Liver (tissue), 9 donors: ENCODE results near the gene RAB35. TPM values are rescaled to one million over a fixed set of nuclear protein-coding genes. Genes with fewer than 3 reads are reported as not detected.

Experiments used
- DNase-seq: peaks from one replicate; pipeline ENCODE4 v3.0.0-alpha.2; 2017; ENCODE audit warnings: low spot score
- H3K27ac ChIP-seq, 2 donors: one replicate each; pipeline ENCODE4 v1.7.0; 2013; ENCODE audit warnings: inconsistent platforms in 2 of 2, low read length in 2 of 2, control low read depth in 1 of 2, low read depth in 1 of 2, mild to moderate bottlenecking in 1 of 2
- H3K27me3 ChIP-seq, 4 donors: one replicate each; pipeline versions ENCODE4 v1.6.1 to v1.7.0; 2013; ENCODE audit warnings: low read length in 3 of 4, inconsistent platforms in 1 of 4, mild to moderate bottlenecking in 1 of 4, moderate library complexity in 1 of 4; ENCODE audit not compliant: control insufficient read depth in 4 of 4, insufficient read depth in 4 of 4
- H3K36me3 ChIP-seq, 4 donors: one replicate each; pipeline versions ENCODE4 v1.6.1 to v1.7.0; 2013; ENCODE audit warnings: low read length in 3 of 4, mild to moderate bottlenecking in 3 of 4, low read depth in 1 of 4, moderate library complexity in 1 of 4; ENCODE audit not compliant: control insufficient read depth in 4 of 4, insufficient read depth in 3 of 4
- H3K4me1 ChIP-seq, 4 donors: one replicate each; pipeline versions ENCODE4 v1.6.1 to v1.7.0; 2013; ENCODE audit warnings: low read length in 3 of 4, mild to moderate bottlenecking in 3 of 4, moderate library complexity in 1 of 4; ENCODE audit not compliant: control insufficient read depth in 4 of 4, insufficient read depth in 4 of 4
- H3K4me3 ChIP-seq, 3 donors: one replicate each; pipeline versions ENCODE4 v1.6.1 to v1.7.0; 2013; ENCODE audit warnings: low read length in 3 of 3, control low read depth in 1 of 3, low read depth in 1 of 3, mild to moderate bottlenecking in 1 of 3
- H3K9ac ChIP-seq, 2 donors: one replicate each; pipeline ENCODE4 v1.7.0; 2013; ENCODE audit warnings: low read length in 2 of 2, mild to moderate bottlenecking in 2 of 2, moderate library complexity in 2 of 2, control low read depth in 1 of 2, low read depth in 1 of 2
- H3K9me3 ChIP-seq, 4 donors: one replicate each; pipeline versions ENCODE4 v1.6.1 to v1.7.0; 2013; ENCODE audit warnings: low read length in 3 of 4; ENCODE audit not compliant: control insufficient read depth in 4 of 4
- FOXA1 ChIP-seq: IDR thresholded peaks from 2 replicates; pipeline ENCODE4 v1.6.1; 2016; ENCODE audit warnings: antibody characterized with exemption
- FOXA2 ChIP-seq: IDR thresholded peaks from 2 replicates; pipeline ENCODE4 v1.6.1; 2016; ENCODE audit warnings: antibody characterized with exemption
- GABPA ChIP-seq, 2 donors: IDR thresholded peaks in 1 of 2; conservative IDR thresholded peaks in 1 of 2; 2 replicates each; pipeline ENCODE4 v1.6.1; 2016; ENCODE audit warnings: antibody characterized with exemption in 2 of 2, mild to moderate bottlenecking in 1 of 2, moderate library complexity in 1 of 2
- HNF4A ChIP-seq, 2 donors: conservative IDR thresholded peaks; 2 replicates each; pipeline ENCODE4 v1.6.1; 2016; ENCODE audit warnings: antibody characterized with exemption in 2 of 2, mild to moderate bottlenecking in 2 of 2
- JUND ChIP-seq, 2 donors: IDR thresholded peaks; 2 replicates each; pipeline ENCODE4 v1.6.1; 2016; ENCODE audit warnings: antibody characterized with exemption in 2 of 2
- NR2F2 ChIP-seq: IDR thresholded peaks from 2 replicates; pipeline ENCODE4 v1.6.1; 2016; ENCODE audit warnings: antibody characterized with exemption
- RAD21 ChIP-seq, 2 donors: IDR thresholded peaks; 2 replicates each; pipeline ENCODE4 v1.6.1; 2016; ENCODE audit warnings: antibody characterized with exemption in 2 of 2, mild to moderate bottlenecking in 2 of 2
- RXRA ChIP-seq, 2 donors: IDR thresholded peaks; 2 replicates each; pipeline ENCODE4 v1.6.1; 2017 to 2018; ENCODE audit warnings: antibody characterized with exemption in 2 of 2, mild to moderate bottlenecking in 1 of 2
- SP1 ChIP-seq: IDR thresholded peaks from 2 replicates; pipeline ENCODE4 v1.6.1; 2018; ENCODE audit warnings: antibody characterized with exemption, mild to moderate bottlenecking
- YY1 ChIP-seq: IDR thresholded peaks from 2 replicates; pipeline ENCODE4 v1.6.1; 2016; ENCODE audit warnings: antibody characterized with exemption, mild to moderate bottlenecking
- WGBS: extraction: QIAGEN DNeasy Blood & Tissue Kit; methylation state at CpG from one replicate; pipeline ENCODE4 v1.1.7; 2013; 5-methylcytosine and 5-hydroxymethylcytosine counted together
- polyA plus RNA-seq, 2 donors: library from polyadenylated mRNA; stranded (reverse) in 1 of 2; unstranded in 1 of 2; fragments of 200-250 nt in 1 of 2; fragments of >200 nt in 1 of 2; fragmentation: Nextera tagmentation in 1 of 2; extraction: Ambion mirVana in 1 of 2; gene quantifications; one replicate each; pipeline versions ENCODE4 v1.2.1 to v1.2.3, GENCODE V29; 2013 to 2015
- total RNA-seq, 2 donors: library from RNA; depleted of rRNA; stranded (reverse); fragments of >200 nt; gene quantifications; one replicate each; pipeline ENCODE4 v1.2.3, GENCODE V29; 2014
- TF ChIP-seq, protein P1 (sequence below): fragments of 150-350 bp; IDR thresholded peaks from 2 replicates; pipeline ENCODE4 v1.5.1; 2017; ENCODE audit warnings: improper control_type of control experiment, low read depth, low read length; ENCODE audit not compliant: missing input control
- TF ChIP-seq, protein P2 (sequence below): IDR thresholded peaks from 2 replicates; pipeline ENCODE4 v1.6.1; 2016; ENCODE audit warnings: antibody characterized with exemption, mild to moderate bottlenecking
- TF ChIP-seq, protein P3 (sequence below): IDR thresholded peaks from 2 replicates; pipeline ENCODE4 v1.6.1; 2016; ENCODE audit warnings: antibody characterized with exemption
- TF ChIP-seq, protein P4 (sequence below): IDR thresholded peaks from 2 replicates; pipeline ENCODE4 v1.6.1; 2016; ENCODE audit warnings: antibody characterized with exemption
- TF ChIP-seq, protein P5 (sequence below): IDR thresholded peaks from 2 replicates; pipeline ENCODE4 v1.6.1; 2016; ENCODE audit warnings: antibody characterized with exemption
- donor health status: healthy.
- donor health status: healthy.
- donor health status: healthy.
- donor health status: healthy.
- donor health status: healthy.

Gene RAB35
- total and polyA plus RNA-seq, 4 donors = 7.4 to 14.4 (median 10.2) TPM

DNA sequence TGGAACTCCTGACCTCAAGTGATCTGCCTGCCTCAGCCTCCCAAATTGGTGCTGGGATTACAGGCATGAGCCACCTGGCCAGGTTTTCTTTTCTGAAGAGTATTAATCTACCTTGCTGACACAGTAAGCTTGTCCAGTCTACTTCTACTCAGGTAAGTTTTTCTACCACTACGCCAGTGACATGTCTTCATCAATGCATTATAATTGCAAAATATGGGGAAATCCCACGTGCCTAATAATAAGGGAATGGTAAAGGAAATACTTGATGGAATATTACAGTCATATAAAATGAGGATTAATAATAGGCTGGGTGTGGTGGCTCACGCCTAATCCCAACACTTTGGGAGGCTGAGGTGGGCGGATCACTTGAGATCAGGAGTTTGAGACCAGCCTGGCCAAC is 62.3 kb downstream of the RAB35 start:
- H3K27ac ChIP-seq = no peak overlapping the region
- TF ChIP-seq YY1 (no peak), JUND (IDR thresholded peaks at IDR 0.05) (no peak), NR2F2 (no peak), GABPA (IDR thresholded peaks at IDR 0.05 in 1 of 2, conservative IDR thresholded peaks at IDR 0.05 in 1 of 2) (no peak), HNF4A (conservative IDR thresholded peaks at IDR 0.05) (no peak), RXRA (IDR thresholded peaks at IDR 0.05) (no peak), FOXA2 (no peak), FOXA1 (no peak)
- TF ChIP-seq, protein P1, sequence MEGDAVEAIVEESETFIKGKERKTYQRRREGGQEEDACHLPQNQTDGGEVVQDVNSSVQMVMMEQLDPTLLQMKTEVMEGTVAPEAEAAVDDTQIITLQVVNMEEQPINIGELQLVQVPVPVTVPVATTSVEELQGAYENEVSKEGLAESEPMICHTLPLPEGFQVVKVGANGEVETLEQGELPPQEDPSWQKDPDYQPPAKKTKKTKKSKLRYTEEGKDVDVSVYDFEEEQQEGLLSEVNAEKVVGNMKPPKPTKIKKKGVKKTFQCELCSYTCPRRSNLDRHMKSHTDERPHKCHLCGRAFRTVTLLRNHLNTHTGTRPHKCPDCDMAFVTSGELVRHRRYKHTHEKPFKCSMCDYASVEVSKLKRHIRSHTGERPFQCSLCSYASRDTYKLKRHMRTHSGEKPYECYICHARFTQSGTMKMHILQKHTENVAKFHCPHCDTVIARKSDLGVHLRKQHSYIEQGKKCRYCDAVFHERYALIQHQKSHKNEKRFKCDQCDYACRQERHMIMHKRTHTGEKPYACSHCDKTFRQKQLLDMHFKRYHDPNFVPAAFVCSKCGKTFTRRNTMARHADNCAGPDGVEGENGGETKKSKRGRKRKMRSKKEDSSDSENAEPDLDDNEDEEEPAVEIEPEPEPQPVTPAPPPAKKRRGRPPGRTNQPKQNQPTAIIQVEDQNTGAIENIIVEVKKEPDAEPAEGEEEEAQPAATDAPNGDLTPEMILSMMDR = no peak
- TF ChIP-seq, protein P2, sequence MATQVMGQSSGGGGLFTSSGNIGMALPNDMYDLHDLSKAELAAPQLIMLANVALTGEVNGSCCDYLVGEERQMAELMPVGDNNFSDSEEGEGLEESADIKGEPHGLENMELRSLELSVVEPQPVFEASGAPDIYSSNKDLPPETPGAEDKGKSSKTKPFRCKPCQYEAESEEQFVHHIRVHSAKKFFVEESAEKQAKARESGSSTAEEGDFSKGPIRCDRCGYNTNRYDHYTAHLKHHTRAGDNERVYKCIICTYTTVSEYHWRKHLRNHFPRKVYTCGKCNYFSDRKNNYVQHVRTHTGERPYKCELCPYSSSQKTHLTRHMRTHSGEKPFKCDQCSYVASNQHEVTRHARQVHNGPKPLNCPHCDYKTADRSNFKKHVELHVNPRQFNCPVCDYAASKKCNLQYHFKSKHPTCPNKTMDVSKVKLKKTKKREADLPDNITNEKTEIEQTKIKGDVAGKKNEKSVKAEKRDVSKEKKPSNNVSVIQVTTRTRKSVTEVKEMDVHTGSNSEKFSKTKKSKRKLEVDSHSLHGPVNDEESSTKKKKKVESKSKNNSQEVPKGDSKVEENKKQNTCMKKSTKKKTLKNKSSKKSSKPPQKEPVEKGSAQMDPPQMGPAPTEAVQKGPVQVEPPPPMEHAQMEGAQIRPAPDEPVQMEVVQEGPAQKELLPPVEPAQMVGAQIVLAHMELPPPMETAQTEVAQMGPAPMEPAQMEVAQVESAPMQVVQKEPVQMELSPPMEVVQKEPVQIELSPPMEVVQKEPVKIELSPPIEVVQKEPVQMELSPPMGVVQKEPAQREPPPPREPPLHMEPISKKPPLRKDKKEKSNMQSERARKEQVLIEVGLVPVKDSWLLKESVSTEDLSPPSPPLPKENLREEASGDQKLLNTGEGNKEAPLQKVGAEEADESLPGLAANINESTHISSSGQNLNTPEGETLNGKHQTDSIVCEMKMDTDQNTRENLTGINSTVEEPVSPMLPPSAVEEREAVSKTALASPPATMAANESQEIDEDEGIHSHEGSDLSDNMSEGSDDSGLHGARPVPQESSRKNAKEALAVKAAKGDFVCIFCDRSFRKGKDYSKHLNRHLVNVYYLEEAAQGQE = no peak
- TF ChIP-seq, protein P3, sequence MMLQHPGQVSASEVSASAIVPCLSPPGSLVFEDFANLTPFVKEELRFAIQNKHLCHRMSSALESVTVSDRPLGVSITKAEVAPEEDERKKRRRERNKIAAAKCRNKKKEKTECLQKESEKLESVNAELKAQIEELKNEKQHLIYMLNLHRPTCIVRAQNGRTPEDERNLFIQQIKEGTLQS = no peak
- no peaks in the 10 kb centered on the region for H3K9me3 ChIP-seq
- no peak overlapping the region for H3K9ac ChIP-seq
- no peak overlapping the region for H3K4me3 ChIP-seq
- 94% methylated on average over 4 of the region's 4 CpGs for WGBS
- peaks cover 0 to 11% (median 1%) of the 10 kb centered on the region in 4 donors for H3K4me1 ChIP-seq
- no peaks in the 10 kb centered on the region for H3K27me3 ChIP-seq
- no peak for DNase-seq
- no peaks in the 10 kb centered on the region for H3K36me3 ChIP-seq

DNA sequence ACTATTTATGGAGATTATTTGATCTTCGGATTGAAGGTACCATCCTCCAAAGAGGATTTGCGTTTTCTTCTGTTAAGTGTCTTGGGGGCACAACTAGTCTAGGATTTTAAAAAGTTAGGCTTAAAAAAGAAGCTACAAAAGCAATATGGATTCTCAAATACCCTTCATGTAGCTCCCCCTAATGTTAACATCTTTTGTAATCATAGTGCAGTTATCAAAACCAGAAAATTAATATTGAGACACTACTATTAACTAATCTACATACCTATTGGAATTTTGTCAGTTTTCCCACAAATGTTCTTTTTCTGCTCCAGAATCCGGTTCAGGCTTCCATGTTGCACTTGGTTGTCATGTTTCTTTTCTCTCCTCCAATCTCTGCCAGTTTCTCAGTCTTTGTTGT is 65.0 kb downstream of the RAB35 start:
- no peak overlapping the region for H3K9ac ChIP-seq
- peaks cover 0 to 11% (median 1%) of the 10 kb centered on the region in 4 donors for H3K4me1 ChIP-seq
- no peak overlapping the region for H3K27ac ChIP-seq
- H3K27me3 ChIP-seq = no peaks in the 10 kb centered on the region
- H3K36me3 ChIP-seq = no peaks in the 10 kb centered on the region
- no peak for DNase-seq
- H3K4me3 ChIP-seq = no peak overlapping the region
- TF ChIP-seq, protein P4, sequence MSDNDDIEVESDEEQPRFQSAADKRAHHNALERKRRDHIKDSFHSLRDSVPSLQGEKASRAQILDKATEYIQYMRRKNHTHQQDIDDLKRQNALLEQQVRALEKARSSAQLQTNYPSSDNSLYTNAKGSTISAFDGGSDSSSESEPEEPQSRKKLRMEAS = no peak
- TF ChIP-seq, protein P5, sequence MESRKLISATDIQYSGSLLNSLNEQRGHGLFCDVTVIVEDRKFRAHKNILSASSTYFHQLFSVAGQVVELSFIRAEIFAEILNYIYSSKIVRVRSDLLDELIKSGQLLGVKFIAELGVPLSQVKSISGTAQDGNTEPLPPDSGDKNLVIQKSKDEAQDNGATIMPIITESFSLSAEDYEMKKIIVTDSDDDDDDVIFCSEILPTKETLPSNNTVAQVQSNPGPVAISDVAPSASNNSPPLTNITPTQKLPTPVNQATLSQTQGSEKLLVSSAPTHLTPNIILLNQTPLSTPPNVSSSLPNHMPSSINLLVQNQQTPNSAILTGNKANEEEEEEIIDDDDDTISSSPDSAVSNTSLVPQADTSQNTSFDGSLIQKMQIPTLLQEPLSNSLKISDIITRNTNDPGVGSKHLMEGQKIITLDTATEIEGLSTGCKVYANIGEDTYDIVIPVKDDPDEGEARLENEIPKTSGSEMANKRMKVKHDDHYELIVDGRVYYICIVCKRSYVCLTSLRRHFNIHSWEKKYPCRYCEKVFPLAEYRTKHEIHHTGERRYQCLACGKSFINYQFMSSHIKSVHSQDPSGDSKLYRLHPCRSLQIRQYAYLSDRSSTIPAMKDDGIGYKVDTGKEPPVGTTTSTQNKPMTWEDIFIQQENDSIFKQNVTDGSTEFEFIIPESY = no peak
- TF ChIP-seq RXRA (IDR thresholded peaks at IDR 0.05) = no peak
- no peak for TF ChIP-seq SP1
- TF ChIP-seq GABPA (IDR thresholded peaks at IDR 0.05 in 1 of 2, conservative IDR thresholded peaks at IDR 0.05 in 1 of 2) = no peak
- TF ChIP-seq RAD21 (IDR thresholded peaks at IDR 0.05) = no peak
- no peak for TF ChIP-seq JUND (IDR thresholded peaks at IDR 0.05)
- 97% methylated on average over 3 of the region's 3 CpGs for WGBS
- H3K9me3 ChIP-seq = no peaks in the 10 kb centered on the region
